GM20000 (cell line): Measurements from ENCODE around the gene SPATA31A5.
"Not testable (repeated sequence)": the region's sequence is repeated elsewhere in the genome, so short reads cannot be mapped to it uniquely, and the experiment has no call there.

ENCODE experiments used
- DNase-seq: peaks from one replicate; pipeline ENCODE4 v3.0.0; 2012; ENCODE audit warnings: low spot score

The SPATA31A5 gene

DNA sequence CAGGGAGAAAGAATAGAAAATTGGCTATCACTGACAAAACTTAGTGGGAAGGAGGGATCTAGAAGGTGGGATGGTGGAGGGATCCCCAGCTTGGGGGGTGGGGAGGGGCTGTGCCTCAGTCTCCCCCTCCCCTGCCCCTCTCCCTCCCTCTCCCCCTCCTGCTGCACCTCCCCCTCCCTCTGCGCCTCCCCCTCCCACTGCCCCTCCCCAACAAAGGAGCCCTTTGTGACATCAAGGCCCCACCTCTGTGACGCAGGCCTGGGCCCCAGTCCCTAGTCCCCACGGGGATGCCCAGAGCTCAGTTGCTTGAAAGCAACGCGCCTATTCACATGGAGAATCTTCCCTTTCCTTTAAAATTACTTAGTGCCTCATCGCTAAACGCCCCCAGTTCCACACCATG, at the start of gene SPATA31A5:
Gene SPATA31A5, plus strand, starts transcription at position 301 of the 400 bp plus-strand sequence. Its CDS starts 29 bp downstream, at position 330.
- not testable (repeated sequence) for DNase-seq

DNA sequence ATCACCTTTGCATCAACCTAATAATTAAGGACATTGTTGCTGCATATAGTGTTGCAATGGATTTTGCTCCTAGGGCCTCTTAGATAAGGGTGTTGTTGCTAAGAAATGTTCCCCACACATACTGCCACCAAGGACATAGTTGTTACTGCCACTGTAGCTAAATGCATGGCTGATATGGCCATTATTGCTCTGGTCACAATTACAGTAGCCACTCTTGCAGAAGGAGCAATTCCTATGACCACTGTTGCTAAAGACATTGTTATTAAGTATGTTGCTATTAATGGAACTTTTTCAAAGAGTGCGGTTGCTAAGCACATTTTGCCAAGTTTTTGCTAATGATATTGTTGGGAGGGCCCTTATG, 48.8 kb downstream of the SPATA31A5 start:
- DNase-seq, result not testable (repeated sequence)

DNA sequence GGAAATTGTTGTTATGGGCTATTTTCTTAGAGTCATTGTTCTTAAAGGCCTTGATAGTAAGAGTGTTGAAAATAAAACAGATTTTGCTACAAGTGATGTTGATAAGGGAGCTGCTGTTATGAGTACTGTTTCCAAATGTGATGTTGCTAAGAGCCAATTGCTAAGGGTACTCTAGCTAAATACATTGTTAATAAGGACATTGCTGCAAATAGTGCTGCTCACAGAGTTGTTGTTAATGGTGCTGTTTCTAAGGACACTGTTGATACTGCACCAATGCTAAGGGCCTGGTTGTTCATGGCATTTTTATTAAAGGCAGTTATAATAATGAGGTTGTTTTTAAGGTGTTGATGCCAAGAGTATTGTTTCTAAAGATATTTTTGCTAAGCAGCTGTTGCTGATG, 52.2 kb downstream of the SPATA31A5 start:
- not testable (repeated sequence) for DNase-seq
